GM10266 (cell line): ENCODE results near the gene AOPEP.

Experiments used
- DNase-seq: peaks from one replicate; pipeline ENCODE4 v3.0.0; 2012; ENCODE audit errors: extremely low spot score
- CTCF ChIP-seq: IDR thresholded peaks from 2 replicates; pipeline ENCODE4 v1.5.1; 2012; ENCODE audit warnings: mild to moderate bottlenecking, low read depth; ENCODE audit not compliant: control insufficient read depth, insufficient read depth; ENCODE audit errors: missing control alignments

The AOPEP gene

DNA sequence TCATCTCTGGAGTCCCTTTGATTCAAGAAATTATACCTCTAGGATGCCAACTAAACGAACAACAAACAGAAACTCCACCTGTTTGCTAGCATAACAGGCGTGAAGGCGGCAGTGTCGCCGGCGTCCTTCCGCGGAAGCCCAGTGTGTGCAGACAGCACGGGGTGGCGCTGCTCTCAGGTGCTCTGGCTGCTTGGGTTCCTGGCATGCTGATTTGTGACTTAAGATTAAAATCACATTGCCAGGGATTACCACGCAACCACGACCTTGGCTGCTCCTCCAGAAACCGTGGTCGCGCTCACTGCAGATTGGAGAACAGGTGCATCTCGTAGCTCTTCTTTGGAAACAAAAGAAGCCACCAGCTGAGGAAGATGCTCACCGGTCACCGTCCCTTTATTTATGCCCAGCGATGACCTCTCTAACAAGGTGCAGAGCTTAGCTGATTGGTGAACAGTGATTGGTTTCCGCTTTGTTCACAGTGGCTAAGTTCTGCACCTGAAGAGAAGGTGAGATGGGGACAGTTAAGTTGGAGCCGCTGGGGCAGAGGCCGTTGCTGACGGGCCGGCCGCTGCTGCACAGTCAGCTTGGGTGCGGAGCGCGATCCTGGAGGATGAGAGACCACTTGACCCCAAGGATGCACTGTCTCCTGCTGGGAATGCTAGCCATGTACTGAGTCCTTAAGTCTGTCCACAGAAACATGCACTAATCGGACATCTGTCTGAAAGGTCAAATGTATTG lies 358.7 kb downstream of the AOPEP start:
- TF ChIP-seq CTCF: no peak
- no peak for DNase-seq

DNA sequence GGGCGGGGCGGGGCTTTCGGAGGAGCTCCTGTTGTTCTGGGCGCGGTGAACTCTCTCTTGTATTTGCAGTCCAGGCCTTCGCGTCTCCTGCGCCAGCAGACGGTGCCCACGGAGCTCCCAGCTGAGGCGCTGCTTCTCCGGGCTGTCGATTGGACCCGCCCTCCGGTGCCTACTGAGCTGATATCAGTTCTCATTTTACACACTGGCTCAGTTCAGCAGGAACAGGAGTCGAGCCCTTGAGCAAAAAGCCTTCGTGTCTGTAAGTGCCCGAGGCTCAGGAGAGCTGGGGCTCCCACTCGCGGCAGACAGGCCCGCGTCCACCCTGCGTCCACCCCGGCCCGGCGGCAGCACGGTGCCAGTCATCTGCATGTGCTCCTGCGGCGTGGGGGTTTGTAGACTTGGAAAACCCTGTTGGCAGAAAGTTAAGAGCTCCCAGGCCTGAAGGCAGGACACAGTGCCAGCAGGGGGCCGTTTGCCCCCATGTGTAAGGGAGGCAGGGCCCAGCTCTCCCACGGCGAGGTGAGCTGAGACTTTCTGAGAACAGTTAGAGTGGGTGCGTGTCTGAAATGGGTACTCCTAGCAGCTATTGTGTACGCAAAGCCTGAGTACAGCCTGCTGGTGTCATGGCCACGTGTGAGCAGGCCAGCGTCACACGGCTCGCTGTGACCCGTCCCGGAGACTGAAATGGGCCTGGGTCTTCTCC lies 359.5 kb downstream of the AOPEP start:
- no peak for TF ChIP-seq CTCF
- DNase-seq: no peak

DNA sequence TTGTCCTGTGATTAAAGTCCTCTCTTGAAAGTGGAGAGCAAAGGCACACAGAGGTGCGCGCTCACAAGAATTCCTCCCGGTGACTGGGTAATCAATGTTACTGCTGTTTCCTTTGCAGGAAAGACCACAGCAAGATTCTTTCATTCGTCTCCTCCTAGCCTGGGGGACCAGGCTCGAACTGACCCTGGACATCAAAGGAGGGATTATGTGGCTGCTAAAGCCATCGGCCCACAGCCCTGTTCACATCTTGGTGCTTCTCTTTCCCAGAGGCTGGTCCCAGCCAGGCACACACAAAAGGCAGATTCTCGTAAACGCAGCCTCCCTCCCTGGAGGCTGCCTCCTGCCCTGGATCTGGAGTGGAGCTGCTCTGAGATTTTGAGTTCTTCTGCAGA lies 360.1 kb downstream of the AOPEP start:
- no peak for DNase-seq
- TF ChIP-seq CTCF: no peak

- TF ChIP-seq CTCF: peak; percentile 4
- no peak for DNase-seq
Observed at GRCh38 chr9:95087659-95088242, 361.3 kb downstream of the AOPEP start.

GRCh38 chr9:95088421-95089161 lies 362.1 kb downstream of the AOPEP start:
- no peak for TF ChIP-seq CTCF
- DNase-seq: no peak

DNA sequence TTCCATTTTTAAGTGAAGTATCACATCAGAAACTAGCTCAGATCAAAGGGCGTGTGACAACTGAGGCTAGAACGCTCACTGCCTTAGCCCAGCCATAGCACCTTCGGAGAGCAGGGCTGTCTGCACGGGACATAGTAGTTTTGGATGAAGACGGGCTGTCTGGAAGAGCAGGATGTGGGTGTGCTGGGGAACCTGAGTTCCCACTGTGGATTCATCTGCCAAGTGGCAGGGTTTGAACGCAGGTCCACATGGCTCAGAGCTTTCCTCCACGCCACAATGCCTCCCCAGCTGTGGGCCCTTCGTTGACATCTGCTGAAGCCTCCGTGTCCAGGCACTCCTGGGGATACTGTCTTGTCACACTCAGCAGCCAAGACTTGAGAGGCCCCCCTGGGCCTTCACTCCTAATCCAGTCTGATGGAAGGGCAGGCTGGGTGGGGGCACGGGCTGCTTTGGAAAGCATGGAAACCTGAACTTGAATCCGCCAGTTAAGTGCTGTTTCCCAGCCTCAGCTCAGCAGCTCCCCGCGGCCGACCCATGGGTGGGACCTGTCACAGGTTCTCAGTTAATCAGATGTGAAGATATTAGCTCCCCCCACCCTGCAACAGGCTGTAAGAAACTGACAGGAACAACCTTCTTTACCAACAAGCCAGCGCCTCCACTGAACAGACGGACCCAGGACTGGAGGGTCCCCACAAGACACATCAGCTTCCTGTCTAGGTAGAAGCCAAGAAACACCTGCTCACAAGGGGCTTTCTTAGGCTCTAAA lies 362.9 kb downstream of the AOPEP start:
- DNase-seq: no peak
- no peak for TF ChIP-seq CTCF
